Measurements from ENCODE around the gene MEAF6. TPM values are rescaled to one million over a fixed set of nuclear protein-coding genes. Genes with fewer than 3 reads are reported as not detected.
A peak's percentile ranks its signal among the peaks of the same experiment; 100 is the strongest.

MEAF6 gene
- total and polyA plus RNA-seq, 2 donors (not counting 3 experiments of a cell fraction or from before 2014, with no cell fraction given): 28.0 to 62.5 TPM

DNA sequence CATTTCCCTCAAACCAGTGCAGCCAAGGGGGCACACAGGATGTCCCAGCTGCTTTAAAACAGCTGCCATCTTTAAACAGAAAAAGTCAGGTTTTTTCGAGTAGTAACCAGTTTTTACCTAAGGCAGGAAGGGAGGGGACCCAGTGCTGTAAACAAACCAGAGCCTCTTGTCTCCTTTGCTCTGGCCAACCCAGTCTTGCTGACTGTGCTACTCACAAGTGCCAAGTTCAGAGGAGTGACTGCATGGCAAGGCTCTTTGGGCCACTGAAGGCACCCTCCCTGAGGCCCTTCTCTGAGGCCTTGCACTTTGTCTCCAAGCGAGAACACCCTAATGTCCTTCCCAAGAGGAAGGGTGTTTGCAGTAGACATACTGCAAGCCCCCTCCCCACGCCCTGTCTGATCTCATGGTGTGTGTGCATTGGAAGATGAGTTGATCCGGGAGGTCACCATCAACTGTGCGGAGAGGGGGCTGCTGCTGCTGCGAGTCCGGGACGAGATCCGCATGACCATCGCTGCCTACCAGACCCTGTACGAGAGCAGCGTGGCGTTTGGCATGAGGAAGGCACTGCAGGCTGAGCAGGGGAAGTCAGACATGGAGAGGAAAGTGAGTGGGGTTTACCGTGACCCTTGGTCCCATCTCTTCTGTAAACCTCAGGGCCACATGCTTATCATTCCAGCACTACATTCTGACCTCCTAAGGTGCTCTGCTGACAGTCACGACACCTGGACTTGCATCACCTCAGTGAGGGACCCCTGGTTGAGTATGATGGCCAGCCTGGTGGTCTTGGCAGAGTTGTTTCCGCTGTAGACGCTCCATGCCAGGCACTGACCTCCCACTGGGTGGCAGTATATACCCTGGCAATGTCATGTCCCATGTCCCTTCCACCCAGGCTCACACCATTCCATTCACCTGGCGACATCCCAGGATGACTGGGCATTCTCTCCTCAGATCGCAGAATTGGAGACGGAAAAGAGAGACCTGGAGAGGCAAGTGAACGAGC is 46.9 kb upstream of the MEAF6 start:
- ChIA-PET POLR2A (no interaction called here), CTCF (interaction anchor here (0.6 to 1.3 kb wide), 3 partner anchors 14 to 120 kb away, joined by 3 to 5 read pairs (median 4); no protein-coding TSS in a partner anchor)
- Histone ChIP-seq H3K9ac (replicated peaks; ENCODE audit: extremely low read depth, insufficient read depth, low read length) (no peak overlapping the region), H3K4me1 (ENCODE audit: control insufficient read depth, extremely low read depth, insufficient read depth, low read length) (peaks cover 10% of the 10 kb centered on the region), H2AFZ (ENCODE audit: low read depth, low read length) (no peak overlapping the region), H3K4me3 (replicated peaks in 1 of 3; ENCODE audit: insufficient read depth in 1 of 3, low read depth in 1 of 3, low read length in 3 of 3) (no peak overlapping the region), H3K4me2 (ENCODE audit: insufficient read depth, low read length) (no peak overlapping the region), H3K27me3 (ENCODE audit: control insufficient read depth in 2 of 2, insufficient read depth in 2 of 2, low read length in 2 of 2) (no peaks in the 10 kb centered on the region), H3K9me1 (replicated peaks; ENCODE audit: control insufficient read depth, extremely low read depth, insufficient read depth, low read length) (no peaks in the 10 kb centered on the region), H4K20me1 (replicated peaks; ENCODE audit: control insufficient read depth, extremely low read depth, insufficient read depth, low read length) (no peaks in the 10 kb centered on the region), H3K27ac (ENCODE audit: insufficient read depth, low read depth, low read length) (no peak overlapping the region), H3K36me3 (ENCODE audit: control insufficient read depth in 2 of 2, extremely low read depth in 1 of 2, insufficient read depth in 2 of 2, low read length in 2 of 2) (peaks cover 4 to 5% of the 10 kb centered on the region in 2 experiments), H3K79me2 (ENCODE audit: control insufficient read depth, insufficient read depth, low read length) (no peaks in the 10 kb centered on the region), H3K9me3 (replicated peaks; ENCODE audit: control insufficient read depth, insufficient read depth, low read length) (no peaks in the 10 kb centered on the region)
- FAIRE-seq (peak; percentile 31), DNase-seq (ENCODE audit: low read depth, low spot score) (peak; percentile 15)
- no TSS peak for BruUV-seq (replicated peaks)
- dilution Hi-C loops (cut with MboI; ENCODE audit: extremely low pct_ligation_motif_present, low sequenced_read_pairs): no loop called here
- intact Hi-C loops (cut with micrococcal nuclease): loop anchor here (1.0 to 2.0 kb wide), 4 partner anchors 15 to 121 kb away; no protein-coding TSS in a partner anchor
- TF ChIP-seq MYC (IDR thresholded peaks at IDR 0.05; ENCODE audit: low read depth, low read length): no peak
- no peak for TF ChIP-seq EZH2 (IDR thresholded peaks at IDR 0.05; ENCODE audit: borderline replicate concordance, low read depth, low read length, severe bottlenecking)
- no peak for TF ChIP-seq GATA2 (IDR thresholded peaks at IDR 0.05; ENCODE audit: insufficient read depth, insufficient read length, low read depth, low read length)
- TF ChIP-seq, protein P1, sequence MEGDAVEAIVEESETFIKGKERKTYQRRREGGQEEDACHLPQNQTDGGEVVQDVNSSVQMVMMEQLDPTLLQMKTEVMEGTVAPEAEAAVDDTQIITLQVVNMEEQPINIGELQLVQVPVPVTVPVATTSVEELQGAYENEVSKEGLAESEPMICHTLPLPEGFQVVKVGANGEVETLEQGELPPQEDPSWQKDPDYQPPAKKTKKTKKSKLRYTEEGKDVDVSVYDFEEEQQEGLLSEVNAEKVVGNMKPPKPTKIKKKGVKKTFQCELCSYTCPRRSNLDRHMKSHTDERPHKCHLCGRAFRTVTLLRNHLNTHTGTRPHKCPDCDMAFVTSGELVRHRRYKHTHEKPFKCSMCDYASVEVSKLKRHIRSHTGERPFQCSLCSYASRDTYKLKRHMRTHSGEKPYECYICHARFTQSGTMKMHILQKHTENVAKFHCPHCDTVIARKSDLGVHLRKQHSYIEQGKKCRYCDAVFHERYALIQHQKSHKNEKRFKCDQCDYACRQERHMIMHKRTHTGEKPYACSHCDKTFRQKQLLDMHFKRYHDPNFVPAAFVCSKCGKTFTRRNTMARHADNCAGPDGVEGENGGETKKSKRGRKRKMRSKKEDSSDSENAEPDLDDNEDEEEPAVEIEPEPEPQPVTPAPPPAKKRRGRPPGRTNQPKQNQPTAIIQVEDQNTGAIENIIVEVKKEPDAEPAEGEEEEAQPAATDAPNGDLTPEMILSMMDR (IDR thresholded peaks at IDR 0.05; ENCODE audit: extremely low read depth in 1 of 2, insufficient read depth in 1 of 2, low read depth in 1 of 2, low read length in 2 of 2): peak; percentile 49 to 55

Measured in endothelial cell of umbilical vein (primary cell).